IPS-NIHi7 (cell line): ENCODE results near the gene ARL15.

Experiments used
- DNase-seq: peaks from one replicate; pipeline ENCODE4 v3.0.0; 2012; ENCODE audit warnings: mixed read lengths; ENCODE audit errors: extremely low spot score

Gene ARL15

DNA sequence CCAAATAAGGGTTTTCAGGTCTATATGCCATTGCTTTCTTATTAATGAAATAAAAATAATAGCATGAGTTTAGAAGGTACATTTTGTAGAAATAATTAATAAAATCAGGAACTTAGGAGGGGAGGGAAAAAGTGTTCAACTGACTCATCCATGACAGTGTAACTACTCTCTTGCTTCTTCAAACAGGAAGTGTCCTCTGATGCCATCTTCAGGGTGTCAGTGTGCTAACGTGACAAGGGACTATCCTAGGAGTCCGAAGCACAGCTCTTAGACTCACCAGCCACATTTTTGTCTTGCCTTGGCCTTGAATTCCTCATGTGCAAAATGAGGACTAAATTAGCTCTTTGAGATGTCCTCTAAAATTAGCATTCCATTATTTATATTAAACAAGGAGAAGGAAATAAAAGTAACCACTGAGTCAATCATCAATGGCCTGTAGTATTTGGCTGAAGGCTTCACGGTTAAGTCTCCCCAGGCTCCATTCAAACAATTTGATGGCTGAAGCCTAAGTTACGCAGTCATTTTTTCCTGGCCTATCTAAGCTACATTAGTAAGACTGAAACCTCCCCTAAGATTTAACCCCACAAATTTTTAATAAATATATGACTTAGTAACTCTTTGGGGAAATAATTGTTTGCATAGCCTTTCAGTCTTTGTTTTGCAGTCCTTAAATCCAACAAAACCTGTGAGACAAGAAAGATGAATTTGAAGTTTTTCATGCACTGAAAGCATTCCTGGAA is 151.1 kb downstream of the ARL15 start:
- peak; percentile 43 for DNase-seq

DNA sequence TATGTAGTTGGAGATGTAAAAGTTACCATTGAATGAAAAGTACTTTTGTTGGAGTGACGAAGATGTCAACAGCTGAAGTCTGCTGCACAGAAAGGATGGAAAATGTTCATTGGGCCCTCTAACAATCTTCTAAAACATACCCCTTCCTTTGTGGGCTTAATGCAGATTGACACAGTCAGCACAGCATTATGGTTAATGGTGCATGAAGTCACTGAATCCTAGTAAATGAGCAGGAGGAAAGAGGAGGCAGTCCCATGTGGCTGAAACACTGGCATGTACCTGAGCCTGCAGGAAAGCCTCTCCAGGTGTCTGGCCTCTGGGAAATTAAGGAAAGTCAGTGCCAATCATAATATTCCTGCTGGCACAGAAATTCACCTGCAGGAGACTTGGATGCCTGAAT is 153.8 kb downstream of the ARL15 start:
- no peak for DNase-seq

DNA sequence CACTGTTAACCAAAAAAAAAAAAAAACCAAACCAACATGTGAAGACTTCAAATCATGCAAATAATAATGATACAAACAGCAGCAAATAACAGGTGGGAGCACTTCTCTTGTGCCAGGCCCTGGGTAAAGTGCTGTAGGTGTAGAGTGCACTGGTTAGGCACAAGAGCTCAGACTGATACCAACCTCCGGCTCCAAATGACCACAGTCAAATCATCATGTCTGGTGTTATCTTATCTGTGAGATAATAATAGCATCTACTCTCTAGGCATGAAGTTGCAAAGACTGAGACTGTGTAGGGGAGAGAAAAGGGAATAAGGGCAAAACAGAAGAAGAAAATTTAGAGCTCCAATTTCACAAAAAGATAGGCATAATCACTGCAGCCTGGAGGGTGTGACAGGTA is 159.5 kb downstream of the ARL15 start:
- DNase-seq: no peak

DNA sequence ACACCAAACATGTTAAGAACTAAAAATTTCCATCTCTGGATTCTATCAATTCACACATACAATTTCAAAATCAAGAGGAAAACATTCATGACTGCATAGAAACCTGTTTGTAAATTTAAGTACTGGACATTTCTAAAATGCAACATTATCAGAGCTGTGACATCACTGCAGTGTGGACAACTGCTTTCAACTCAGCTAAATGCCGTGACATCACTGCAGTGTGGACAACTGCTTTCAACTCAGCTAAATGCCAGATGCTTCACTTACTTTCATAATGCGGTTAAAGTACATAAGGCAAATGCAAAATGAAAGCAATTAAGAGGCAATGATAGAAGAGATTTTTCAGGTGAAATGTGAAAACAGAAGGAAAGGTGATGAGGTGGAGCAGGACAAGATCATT is 161.5 kb downstream of the ARL15 start:
- DNase-seq: no peak

DNA sequence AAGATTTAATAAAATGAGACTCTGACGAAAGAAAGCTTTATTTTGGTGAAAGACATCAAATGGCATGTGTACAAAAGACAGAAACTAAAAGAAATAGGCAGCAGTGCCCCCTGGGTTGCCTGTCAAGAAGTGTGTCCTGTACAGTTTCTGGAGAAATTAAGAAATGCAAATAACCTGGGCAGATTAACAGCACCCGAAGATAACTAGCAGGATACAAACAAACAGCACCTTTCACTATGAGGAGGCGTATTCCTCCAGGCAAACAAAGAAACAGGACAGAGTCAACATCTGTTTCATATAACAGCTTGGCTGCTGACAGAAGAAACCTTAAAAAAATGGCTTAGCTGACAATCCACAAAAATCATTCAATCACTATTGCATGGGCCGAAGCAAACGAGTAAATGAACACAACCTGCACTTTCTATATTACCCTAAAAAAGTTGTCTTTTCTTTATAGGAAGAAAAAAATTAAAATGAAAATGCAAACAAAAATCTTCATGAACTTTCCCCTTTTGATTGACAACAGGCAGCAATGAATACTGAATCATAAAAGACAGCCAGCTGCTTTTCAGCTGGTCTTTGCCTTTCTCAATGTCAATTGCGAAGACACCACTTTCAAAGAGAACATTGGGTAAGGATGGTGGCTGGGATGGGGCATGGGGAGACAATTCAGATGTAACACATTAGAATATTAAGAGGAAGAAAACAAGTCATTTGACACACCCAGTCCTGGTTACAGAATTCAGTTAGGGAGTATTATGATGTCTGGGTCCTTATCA is 162.1 kb downstream of the ARL15 start:
- no peak for DNase-seq

DNA sequence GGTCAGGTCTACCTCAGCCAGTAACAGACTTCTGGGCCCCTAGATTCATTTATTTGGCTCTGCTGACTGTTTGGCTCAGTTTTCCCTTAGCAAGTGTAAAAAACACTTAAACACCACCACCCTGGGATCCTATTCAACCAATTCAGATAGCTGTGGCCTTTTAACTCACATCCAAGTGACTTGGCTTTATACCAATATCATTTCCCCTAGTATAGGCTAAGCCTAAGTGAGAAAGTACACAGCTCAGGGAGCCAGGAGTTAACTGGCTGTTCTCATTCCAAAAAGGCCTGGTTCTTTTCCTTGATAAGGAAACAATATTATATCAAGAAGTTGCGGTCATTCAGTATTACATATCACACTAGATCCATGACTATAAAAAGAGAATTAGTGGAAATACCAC is 163.5 kb downstream of the ARL15 start:
- DNase-seq: no peak

DNA sequence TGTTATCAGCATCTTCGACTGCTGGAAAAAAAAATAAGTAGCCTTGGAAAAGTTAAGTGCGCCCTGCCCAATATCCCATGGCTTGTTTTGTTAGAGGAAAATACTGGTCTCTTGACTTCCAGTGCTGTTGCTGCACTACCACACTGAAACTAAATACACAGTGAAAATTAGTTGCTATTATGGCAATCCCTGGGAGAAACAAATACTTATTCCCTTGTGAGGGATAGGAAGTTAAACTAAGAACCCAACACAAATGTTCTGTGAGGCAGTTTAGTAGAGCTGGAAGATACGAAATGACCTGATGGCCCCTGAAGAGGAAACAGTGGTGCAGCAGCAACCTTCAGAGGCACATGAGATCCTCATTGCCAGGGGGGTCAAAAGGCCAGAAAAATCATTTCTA is 164.0 kb downstream of the ARL15 start:
- DNase-seq: no peak

DNA sequence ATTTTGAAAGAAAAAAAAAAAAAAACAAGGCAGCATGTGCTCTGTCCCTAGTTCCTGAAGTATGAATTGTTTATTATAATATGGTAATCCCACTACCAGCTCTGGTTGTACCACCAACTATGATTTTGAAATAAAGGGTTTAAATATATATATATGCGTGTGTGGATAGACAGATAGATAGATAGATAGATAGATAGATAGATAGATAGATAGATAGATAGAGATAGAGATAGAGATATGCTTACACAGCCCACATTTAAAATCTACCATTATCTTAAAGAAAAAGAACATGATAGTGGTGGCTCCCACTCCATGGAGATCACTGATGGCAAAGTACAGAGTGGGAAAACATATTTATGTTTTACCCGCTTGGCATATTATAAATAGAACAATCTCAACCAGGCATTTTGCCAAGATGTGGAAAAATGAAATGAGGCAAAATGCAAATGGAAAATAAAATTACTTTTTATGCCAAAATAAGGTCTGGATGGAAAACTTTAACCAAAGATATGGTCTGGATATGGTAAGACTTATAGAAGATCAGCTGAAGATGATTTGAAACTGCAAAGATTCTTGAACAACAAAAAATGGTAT is 170.0 kb downstream of the ARL15 start:
- DNase-seq: no peak

DNA sequence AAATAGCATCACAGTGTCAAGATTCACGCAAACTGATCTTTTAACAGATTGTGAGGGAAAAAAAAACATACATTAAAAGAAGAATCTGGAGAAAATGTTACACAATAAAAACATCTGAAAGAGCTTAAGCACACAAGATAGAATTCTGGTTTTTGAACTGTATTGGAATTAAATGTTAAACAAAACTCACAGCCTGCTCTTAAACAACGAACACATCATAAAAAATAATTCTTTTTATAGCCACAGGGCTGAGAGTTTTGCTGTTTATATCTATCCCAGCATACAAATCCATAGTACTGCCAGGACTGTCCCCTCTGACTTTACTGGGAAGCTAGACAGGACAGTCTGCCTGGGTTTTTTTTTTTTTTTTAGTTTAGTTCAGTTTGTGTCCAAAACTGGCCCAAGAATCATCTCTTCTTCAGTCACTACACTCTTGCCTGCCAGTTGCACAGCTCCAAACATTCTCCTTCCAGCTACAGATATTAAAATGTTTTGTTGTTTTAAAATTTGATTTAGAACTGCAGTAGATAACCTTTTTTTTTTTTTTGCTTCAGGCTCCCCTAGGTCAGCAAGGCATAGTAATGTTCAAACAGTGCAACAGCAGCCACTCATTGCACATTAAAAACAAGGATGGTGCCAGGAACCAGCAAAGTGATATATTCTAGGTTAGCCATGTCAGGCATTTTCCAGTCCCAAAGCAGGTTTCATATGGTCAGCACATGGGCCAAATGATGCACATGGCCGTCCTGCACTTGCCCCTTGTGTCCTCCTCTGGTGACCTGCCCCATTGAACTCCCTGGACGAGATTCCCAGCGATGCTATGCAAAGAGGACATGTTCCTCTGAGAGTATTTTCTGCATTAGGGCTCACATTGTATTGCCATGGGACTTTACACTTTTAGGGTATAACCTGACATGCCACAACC is 173.6 kb downstream of the ARL15 start:
- no peak for DNase-seq

DNA sequence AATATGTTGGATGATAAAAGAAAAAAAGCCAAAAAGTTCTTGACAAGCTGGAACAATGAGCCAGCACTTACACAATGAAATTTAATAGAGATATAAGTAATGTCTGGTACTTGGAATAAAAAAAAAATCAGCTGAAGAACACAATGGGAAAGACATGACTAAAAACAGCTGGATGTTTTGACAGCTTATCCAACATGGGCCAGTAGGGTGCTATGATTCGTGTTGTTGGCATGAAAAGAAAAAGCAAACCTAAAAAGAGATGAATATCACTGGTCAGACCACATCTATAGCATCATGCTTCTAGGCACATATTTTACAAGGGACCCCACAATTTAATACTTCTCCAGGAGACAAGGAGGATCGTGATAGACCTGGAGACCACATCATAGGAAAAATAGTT is 175.3 kb downstream of the ARL15 start:
- no peak for DNase-seq

DNA sequence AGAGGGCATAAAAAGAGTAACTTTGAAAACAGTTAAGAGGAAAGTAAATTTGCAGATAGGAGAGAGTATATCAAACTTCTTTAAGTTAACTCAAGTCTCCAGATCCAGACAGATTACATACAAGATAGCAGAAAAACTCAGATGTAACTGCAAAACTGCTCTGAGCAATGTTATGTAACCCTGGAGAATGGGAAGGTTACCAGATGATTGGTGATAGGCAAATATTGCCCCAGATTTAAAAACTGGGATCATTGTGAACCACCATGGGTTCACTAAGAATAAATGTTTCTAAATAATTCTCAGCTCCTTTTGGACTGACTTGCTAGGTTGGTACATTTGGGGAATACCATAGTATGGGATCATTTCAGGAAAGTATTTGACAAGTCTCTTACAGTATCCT is 176.5 kb downstream of the ARL15 start:
- no peak for DNase-seq

DNA sequence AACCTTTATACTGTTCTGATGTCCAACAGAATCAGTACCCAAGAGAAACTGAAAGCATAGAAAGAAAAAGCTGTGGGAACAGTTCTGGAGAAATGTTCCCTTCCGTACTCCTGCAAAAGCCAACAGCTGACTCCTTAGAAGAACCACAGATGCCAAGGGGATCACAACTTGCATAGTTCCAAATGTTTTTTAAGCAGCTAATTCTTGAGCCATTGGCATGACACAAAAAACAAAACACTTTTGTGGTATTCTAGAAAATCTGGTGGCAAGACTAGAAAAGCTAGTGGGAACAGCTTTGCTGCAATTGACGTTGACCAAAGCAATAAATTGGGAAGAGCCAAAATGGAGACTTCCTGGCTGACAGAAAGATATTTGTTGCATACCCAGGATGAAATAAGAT is 189.9 kb downstream of the ARL15 start:
- DNase-seq: no peak

DNA sequence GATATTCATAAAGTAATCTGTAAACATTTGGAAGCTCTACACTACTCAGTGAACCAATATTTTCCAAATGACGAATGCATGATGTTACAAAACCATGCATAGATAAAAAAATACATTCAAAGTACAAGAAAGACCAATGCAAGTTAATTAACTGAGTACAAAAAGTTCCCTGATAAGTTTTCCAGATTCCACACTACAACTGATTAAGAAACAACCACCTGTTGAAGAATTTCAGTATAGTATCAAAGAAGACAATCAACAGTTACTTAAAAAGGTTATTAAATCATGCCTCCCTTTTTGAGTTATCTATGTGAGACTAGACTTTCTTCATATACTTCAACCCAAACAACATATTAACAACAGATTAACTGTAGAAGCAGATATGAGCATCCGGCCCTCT is 192.4 kb downstream of the ARL15 start:
- no peak for DNase-seq

DNA sequence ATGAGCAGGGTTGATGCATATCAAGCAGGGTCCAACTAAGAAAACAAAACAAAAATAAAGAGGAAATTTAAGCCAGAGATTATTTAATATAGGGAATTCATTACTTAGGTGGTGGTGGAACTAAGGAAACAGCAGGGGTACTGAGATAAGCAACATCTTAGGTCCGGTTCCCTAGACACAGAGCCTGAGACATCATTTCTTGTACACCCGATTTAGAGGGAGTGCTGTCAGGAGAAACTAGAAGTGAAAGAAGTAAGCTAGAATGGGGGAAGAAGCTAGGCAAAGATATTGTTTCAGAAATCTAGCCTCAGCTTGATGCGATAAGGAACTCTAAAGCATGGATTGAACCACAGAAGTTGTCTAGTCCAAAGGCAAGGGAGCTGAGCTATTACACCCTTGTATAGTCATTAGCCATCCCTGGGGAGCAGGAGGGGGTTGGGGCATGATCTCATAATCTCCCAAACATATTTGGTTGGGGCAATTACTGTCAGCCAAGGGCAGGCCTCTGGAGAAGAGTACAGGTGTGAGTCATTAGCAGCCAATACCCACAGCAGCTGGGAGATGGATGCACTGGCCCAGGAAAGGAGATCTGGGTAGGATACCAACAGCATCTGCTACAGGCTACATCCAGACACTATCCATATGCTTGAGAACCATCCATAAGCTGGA is 194.5 kb downstream of the ARL15 start:
- DNase-seq: no peak

DNA sequence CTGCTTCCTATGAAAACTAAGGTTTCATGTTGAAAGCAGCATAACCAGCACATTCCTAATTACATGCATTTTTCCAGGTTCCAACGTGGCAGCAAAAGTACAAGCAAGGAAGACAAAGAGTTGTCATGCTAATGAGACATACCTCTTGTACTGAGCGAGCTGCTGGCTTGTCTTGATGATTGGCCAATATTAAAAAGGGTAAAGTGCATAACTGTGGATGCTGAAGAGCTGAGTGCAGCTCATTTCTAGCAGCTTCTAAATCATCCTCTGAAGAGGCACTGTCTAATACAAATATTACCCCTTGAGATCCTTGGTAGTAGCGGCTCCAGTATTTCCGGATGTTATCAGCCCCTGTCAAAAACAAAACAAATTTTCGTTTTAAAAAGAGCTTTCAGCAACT is 197.3 kb downstream of the ARL15 start:
- no peak for DNase-seq

DNA sequence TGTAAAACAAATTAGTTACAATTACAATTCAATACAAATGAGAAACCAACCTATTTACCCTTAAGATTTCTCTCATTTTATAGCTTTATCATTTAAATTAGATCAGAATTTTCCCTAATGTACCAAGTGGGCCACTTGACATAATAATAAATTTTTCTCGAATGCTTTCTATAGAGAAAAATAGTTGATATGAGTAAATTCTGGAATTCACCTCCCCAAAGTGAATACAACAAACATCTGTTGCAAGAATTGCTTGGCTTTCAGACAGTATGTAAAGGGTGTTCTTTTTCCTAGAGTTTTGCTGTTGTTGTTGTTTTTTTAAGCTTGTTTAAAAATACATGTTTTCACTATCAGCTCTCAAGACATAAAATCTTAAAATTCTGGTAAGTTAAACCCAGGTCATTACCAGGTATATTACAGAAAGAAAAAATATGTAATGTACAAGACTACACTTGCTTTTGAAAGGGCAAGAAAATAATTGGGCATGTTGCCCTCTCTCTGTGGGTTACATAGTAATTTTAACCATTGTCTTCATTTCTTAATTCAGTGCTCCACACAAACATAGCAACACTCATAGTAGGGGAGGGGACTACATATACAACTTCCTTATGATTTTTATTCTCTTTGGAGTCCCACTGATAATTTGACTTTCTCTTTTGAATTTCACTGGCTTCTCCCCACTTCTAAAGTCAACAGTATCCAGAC is 200.6 kb downstream of the ARL15 start:
- no peak for DNase-seq

DNA sequence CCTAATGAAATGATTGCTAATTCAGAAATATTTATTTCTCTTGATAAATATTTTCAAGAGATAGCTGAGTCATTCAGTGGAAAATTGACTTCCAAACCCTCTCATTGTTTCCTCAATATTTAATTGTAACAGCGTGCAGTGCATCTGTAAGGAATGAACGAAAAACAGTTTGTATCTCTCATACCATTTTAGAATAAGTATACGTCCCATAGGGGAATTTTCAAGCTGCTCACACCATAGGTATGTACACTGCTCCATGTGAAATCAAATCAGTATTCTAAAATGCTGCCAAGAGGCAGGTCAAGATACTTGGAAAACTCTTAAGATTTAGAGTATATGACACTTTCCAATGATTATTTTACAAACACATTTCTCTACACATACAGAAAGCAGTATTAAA is 202.2 kb downstream of the ARL15 start:
- no peak for DNase-seq

DNA sequence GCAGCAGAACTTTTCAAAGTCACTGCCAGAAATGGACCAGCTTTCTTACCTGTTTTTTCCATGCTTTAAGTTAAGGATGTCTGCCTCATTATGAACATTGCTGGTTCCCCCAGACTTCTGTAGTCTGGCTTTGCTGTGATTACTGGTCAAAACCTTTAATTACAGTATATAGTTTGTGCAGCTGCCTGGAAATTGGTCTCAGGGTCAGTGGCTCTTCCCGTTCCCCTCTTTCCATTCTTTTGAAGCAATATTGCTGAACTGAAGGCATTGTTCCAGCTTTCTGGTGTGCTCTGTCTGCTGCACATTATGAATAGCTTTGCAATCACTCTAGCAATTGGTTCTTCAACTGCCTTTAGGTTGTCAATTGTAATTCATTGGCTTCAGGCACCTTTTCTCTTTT is 206.5 kb downstream of the ARL15 start:
- no peak for DNase-seq

DNA sequence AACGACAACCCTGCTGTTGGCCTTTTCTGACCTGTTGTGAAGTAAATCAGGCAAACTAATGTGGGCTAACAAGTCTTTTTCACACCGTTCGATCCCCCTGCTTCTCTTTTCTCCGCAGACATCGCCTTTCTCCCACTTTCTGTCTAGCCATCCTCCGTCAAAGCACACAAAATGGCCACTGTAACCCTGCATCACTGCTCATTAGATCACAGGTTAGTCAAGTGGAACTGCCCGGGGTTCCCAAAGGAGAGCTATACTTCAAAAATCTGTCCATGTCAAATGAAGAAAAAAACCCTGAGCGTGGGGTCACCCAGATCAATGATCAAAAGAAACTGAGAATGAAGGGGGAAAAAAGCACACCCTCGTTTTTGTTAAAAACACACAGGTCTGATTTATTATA is 212.1 kb downstream of the ARL15 start:
- DNase-seq: no peak

DNA sequence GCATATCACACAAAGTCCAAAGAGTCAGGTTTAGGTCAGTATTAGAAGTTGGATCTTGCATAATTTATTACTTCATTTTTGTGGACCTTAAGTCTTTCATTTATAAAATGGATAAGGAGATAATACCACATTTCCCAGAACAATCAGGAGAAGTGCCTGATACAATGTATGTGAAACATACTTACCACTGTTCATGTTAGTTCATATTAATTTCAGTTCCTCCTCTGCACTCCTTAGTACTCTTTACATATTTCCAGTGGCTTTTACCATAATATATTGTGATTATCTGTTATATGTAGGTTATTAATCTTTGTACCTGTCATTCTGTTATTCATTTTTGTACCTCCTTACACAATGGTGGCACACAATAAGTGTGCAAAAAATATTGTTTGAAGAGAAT is 214.4 kb downstream of the ARL15 start:
- DNase-seq: no peak

DNA sequence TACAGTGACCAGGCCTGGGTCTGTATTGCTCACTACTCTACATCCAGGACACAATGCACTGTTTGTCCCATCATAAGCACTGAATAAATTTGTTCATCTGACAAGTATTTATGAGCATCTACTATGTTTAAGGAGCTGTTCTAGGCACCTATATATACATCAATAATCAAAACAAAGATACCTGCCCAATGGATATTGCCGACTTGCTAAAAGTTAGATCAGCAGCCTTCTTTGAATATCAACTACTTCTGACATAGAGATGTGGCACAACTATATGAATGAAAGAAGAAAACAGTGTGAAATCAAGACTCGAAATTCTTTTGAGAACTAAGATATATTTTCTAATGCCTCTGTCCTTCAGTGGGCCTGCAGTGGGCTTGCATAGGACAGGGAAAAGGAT is 215.7 kb downstream of the ARL15 start:
- no peak for DNase-seq
